ENCODE results near the gene ASB2.

DNA sequence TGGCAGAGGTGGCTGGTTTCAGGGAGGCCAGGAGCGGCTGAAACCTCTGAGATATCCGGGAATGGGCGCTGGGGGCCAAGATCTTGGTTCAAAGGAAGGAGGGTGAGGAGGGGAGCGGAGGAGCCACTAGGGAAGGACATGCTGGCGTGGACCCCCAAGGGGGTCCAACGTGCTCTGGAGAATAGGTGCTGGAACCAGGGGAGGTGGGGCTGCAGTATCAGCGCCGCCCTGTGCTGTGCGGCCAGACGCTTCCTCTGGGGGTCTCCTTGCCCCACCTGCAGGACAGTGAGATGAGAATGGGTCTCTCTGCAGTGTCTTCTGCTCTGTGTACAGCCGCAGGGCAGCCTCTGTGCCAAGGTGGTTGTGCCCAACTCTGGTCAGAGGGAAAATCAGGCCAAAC lies 46.7 kb downstream of the ASB2 start:
- TF ChIP-seq EZH2 (IDR thresholded peaks at IDR 0.05; ENCODE audit: borderline replicate concordance, insufficient read depth, low read length, poor library complexity, severe bottlenecking) (no peak), CTCF (IDR thresholded peaks at IDR 0.05; ENCODE audit: poor library complexity, severe bottlenecking) (no peak), POLR2AphosphoS5 (IDR thresholded peaks at IDR 0.05) (no peak), TAF1 (IDR thresholded peaks at IDR 0.05; ENCODE audit: low read depth) (no peak), EP300 (conservative IDR thresholded peaks at IDR 0.05; ENCODE audit: poor library complexity, severe bottlenecking) (no peak), RAD21 (conservative IDR thresholded peaks at IDR 0.05) (no peak), SMC3 (conservative IDR thresholded peaks at IDR 0.05; ENCODE audit: poor library complexity) (no peak), MXI1 (conservative IDR thresholded peaks at IDR 0.05; ENCODE audit: poor library complexity, severe bottlenecking) (no peak)
- TF ChIP-seq, protein P1, sequence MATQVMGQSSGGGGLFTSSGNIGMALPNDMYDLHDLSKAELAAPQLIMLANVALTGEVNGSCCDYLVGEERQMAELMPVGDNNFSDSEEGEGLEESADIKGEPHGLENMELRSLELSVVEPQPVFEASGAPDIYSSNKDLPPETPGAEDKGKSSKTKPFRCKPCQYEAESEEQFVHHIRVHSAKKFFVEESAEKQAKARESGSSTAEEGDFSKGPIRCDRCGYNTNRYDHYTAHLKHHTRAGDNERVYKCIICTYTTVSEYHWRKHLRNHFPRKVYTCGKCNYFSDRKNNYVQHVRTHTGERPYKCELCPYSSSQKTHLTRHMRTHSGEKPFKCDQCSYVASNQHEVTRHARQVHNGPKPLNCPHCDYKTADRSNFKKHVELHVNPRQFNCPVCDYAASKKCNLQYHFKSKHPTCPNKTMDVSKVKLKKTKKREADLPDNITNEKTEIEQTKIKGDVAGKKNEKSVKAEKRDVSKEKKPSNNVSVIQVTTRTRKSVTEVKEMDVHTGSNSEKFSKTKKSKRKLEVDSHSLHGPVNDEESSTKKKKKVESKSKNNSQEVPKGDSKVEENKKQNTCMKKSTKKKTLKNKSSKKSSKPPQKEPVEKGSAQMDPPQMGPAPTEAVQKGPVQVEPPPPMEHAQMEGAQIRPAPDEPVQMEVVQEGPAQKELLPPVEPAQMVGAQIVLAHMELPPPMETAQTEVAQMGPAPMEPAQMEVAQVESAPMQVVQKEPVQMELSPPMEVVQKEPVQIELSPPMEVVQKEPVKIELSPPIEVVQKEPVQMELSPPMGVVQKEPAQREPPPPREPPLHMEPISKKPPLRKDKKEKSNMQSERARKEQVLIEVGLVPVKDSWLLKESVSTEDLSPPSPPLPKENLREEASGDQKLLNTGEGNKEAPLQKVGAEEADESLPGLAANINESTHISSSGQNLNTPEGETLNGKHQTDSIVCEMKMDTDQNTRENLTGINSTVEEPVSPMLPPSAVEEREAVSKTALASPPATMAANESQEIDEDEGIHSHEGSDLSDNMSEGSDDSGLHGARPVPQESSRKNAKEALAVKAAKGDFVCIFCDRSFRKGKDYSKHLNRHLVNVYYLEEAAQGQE (IDR thresholded peaks at IDR 0.05; ENCODE audit: borderline replicate concordance): no peak
